H1 (cell line): Measurements from ENCODE around the gene LRBA. TPM values are rescaled to one million over a fixed set of nuclear protein-coding genes. Genes with fewer than 3 reads are reported as not detected.
A peak's percentile ranks its signal among the peaks of the same experiment; 100 is the strongest.

Source experiments
- CTCF ChIA-PET: fragments of 300-600 bp; sonication (Branson Sonifier 250); formaldehyde crosslinking; loops from one replicate; lab custom pipeline; 2021; ENCODE audit not compliant: partially characterized antibody; lab: Charles Lee
- POLR2A ChIA-PET: fragments of 300-600 bp; sonication (Branson Sonifier 250); formaldehyde crosslinking; loops from one replicate; lab custom pipeline; 2021; ENCODE audit warnings: inconsistent platforms; ENCODE audit not compliant: partially characterized antibody; lab: Charles Lee
- DNase-seq, 2 experiments: peaks; one replicate each; pipeline versions ENCODE4 v3.0.0 to v3.0.0-alpha.2; 2010 to 2022; ENCODE audit warnings: low spot score in 2 of 2, low read depth in 1 of 2, mixed read lengths in 1 of 2
- FAIRE-seq: peaks from 2 replicates; lab custom pipeline; 2011; peaks lifted over from hg19 to GRCh38; lab: Jason Lieb, UNC
- H2AFZ ChIP-seq: 2 replicates; pipeline ENCODE4 v1.8.1; 2012; ENCODE audit warnings: low read length, inconsistent platforms
- H2AK5ac ChIP-seq: 2 replicates; pipeline ENCODE4 v1.6.1; 2013; ENCODE audit warnings: low read depth, low read length
- H2BK120ac ChIP-seq: replicated peaks from 2 replicates; pipeline ENCODE3; 2013; ENCODE audit warnings: low read depth, low read length, inconsistent platforms
- H2BK12ac ChIP-seq: 2 replicates; pipeline ENCODE4 v1.6.1; 2013; ENCODE audit warnings: low read depth, low read length
- H2BK15ac ChIP-seq: 2 replicates; pipeline ENCODE4 v1.6.1; 2013; ENCODE audit warnings: low read length
- H2BK20ac ChIP-seq: 2 replicates; pipeline ENCODE4 v1.6.1; 2013; ENCODE audit warnings: low read length
- H2BK5ac ChIP-seq: 2 replicates; pipeline ENCODE4 v1.6.1; 2013; ENCODE audit warnings: low read depth, low read length
- H3K14ac ChIP-seq: 2 replicates; pipeline ENCODE4 v1.6.1; 2013; ENCODE audit warnings: inconsistent platforms; ENCODE audit not compliant: insufficient read length
- H3K18ac ChIP-seq: 2 replicates; pipeline ENCODE4 v1.6.1; 2013; ENCODE audit warnings: low read length; ENCODE audit errors: extremely low read depth
- H3K23ac ChIP-seq: 2 replicates; pipeline ENCODE4 v1.6.1; 2013; ENCODE audit warnings: inconsistent platforms; ENCODE audit not compliant: insufficient read length
- H3K23me2 ChIP-seq: 2 replicates; pipeline ENCODE4 v1.6.1; 2013; ENCODE audit warnings: low read depth, low read length
- H3K27ac ChIP-seq: 2 replicates; pipeline ENCODE4 v1.6.1; 2011; ENCODE audit warnings: low read depth, low read length, inconsistent platforms
- H3K27me3 ChIP-seq, 4 experiments: replicated peaks in 1 of 4; 1 replicate in 1 of 4; 2 replicates in 3 of 4; pipeline versions ENCODE4 v1.6.1 to v1.8.1; 2011 to 2013; ENCODE audit warnings: low read length in 3 of 4, mild to moderate bottlenecking in 3 of 4, inconsistent platforms in 2 of 4, mixed read lengths in 2 of 4, moderate library complexity in 1 of 4; ENCODE audit not compliant: control insufficient read depth in 3 of 4, insufficient read depth in 3 of 4; ENCODE audit errors: extremely low read depth in 1 of 4
- H3K36me3 ChIP-seq, 4 experiments: 2 replicates each; pipeline versions ENCODE4 v1.6.1 to v1.8.1; 2011 to 2013; ENCODE audit warnings: mild to moderate bottlenecking in 4 of 4, low read length in 3 of 4, moderate library complexity in 2 of 4, control low read depth in 1 of 4, inconsistent platforms in 1 of 4; ENCODE audit not compliant: insufficient read depth in 4 of 4, control insufficient read depth in 2 of 4
- H3K4ac ChIP-seq: replicated peaks from 2 replicates; pipeline ENCODE3; 2013; ENCODE audit warnings: low read length, low read depth, mixed read lengths, inconsistent platforms; ENCODE audit not compliant: insufficient read length
- H3K4me1 ChIP-seq, 4 experiments: replicated peaks in 1 of 4; 1 replicate in 1 of 4; 2 replicates in 3 of 4; pipeline versions ENCODE4 v1.6.1 to v1.8.1; 2011 to 2013; ENCODE audit warnings: low read length in 3 of 4, inconsistent platforms in 2 of 4, mixed read lengths in 1 of 4; ENCODE audit not compliant: insufficient read depth in 4 of 4, control insufficient read depth in 3 of 4
- H3K4me2 ChIP-seq, 2 experiments: 2 replicates each; pipeline versions ENCODE4 v1.6.1 to v1.8.1; 2011 to 2013; ENCODE audit warnings: low read depth in 2 of 2, low read length in 2 of 2, control low read depth in 1 of 2, inconsistent platforms in 1 of 2, mild to moderate bottlenecking in 1 of 2; ENCODE audit not compliant: insufficient read depth in 1 of 2
- H3K4me3 ChIP-seq, 4 experiments: fragments of 200-600, 300-600 bp in 1 of 4; sonication (generic), shearing (Covaris generic), sonication (Bioruptor Twin) in 1 of 4; 2 replicates each; pipeline versions ENCODE4 v1.5.1 to v1.8.1; 2011 to 2016; ENCODE audit warnings: low read length in 4 of 4, low read depth in 3 of 4, control low read depth in 2 of 4, inconsistent platforms in 2 of 4, mild to moderate bottlenecking in 2 of 4, mixed read lengths in 1 of 4, moderate library complexity in 1 of 4; ENCODE audit not compliant: insufficient read depth in 2 of 4; ENCODE audit errors: extremely low read depth in 1 of 4
- H3K56ac ChIP-seq: replicated peaks from 2 replicates; pipeline ENCODE3; 2013; ENCODE audit warnings: low read depth, mild to moderate bottlenecking, mixed read lengths, low read length, inconsistent platforms; ENCODE audit not compliant: insufficient read length
- H3K79me1 ChIP-seq: 2 replicates; pipeline ENCODE4 v1.6.1; 2013; ENCODE audit warnings: low read depth, low read length, control low read depth
- H3K79me2 ChIP-seq, 2 experiments: 2 replicates each; pipeline versions ENCODE4 v1.6.1 to v1.8.1; 2012 to 2013; ENCODE audit warnings: low read length in 2 of 2, mild to moderate bottlenecking in 2 of 2, inconsistent platforms in 1 of 2; ENCODE audit not compliant: insufficient read depth in 2 of 2, control insufficient read depth in 1 of 2
- H3K9ac ChIP-seq, 4 experiments: replicated peaks in 1 of 4; 1 replicate in 1 of 4; 2 replicates in 3 of 4; pipeline versions ENCODE4 v1.6.1 to v1.8.1; 2011 to 2013; ENCODE audit warnings: low read depth in 3 of 4, low read length in 3 of 4, control low read depth in 2 of 4, mild to moderate bottlenecking in 2 of 4, moderate library complexity in 2 of 4, inconsistent platforms in 1 of 4; ENCODE audit errors: extremely low read depth in 1 of 4
- H3K9me3 ChIP-seq, 2 experiments: 2 replicates each; pipeline versions ENCODE4 v1.6.1 to v1.8.1; 2012 to 2013; ENCODE audit warnings: mild to moderate bottlenecking in 2 of 2, moderate library complexity in 2 of 2, control low read depth in 1 of 2, inconsistent platforms in 1 of 2, low read depth in 1 of 2, low read length in 1 of 2, mixed read lengths in 1 of 2; ENCODE audit not compliant: insufficient read depth in 2 of 2
- H4K20me1 ChIP-seq, 2 experiments: replicated peaks in 1 of 2; 2 replicates each; pipeline versions ENCODE3 to v1.8.1; 2011 to 2013; ENCODE audit warnings: inconsistent platforms in 2 of 2, low read length in 2 of 2, mild to moderate bottlenecking in 1 of 2; ENCODE audit not compliant: insufficient read depth in 2 of 2, control insufficient read depth in 1 of 2
- H4K5ac ChIP-seq: 2 replicates; pipeline ENCODE4 v1.6.1; 2013; ENCODE audit warnings: low read length, low read depth, mixed read lengths, inconsistent platforms; ENCODE audit not compliant: insufficient read length
- H4K8ac ChIP-seq: 2 replicates; pipeline ENCODE4 v1.8.0; 2013; ENCODE audit warnings: mild to moderate bottlenecking, moderate library complexity, low read length, inconsistent platforms; ENCODE audit not compliant: insufficient read depth; ENCODE audit errors: extremely low read depth
- H4K91ac ChIP-seq: replicated peaks from 2 replicates; pipeline ENCODE3; 2013; ENCODE audit warnings: low read length, mixed read lengths, inconsistent platforms; ENCODE audit not compliant: insufficient read length
- CBX5 ChIP-seq: fragments of 300-800, 300-1000 bp; sonication (generic); IDR thresholded peaks from 2 replicates; pipeline ENCODE4 v1.7.1; 2016; ENCODE audit warnings: antibody characterized with exemption, low read length, low read depth
- CEBPB ChIP-seq: IDR thresholded peaks from 2 replicates; pipeline ENCODE4 v1.6.1; 2012; ENCODE audit warnings: low read depth, low read length
- CHD1 ChIP-seq: IDR thresholded peaks from 2 replicates; pipeline ENCODE4 v1.6.1; 2012; ENCODE audit warnings: low read depth, low read length, improper control_type of control experiment
- HDAC2 ChIP-seq, 2 experiments: fragments of 300-600 bp in 1 of 2; sonication (generic) in 1 of 2; IDR thresholded peaks; 2 replicates each; pipeline ENCODE4 v1.6.1; 2011 to 2012; ENCODE audit warnings: low read depth in 2 of 2, low read length in 2 of 2, mild to moderate bottlenecking in 2 of 2, moderate library complexity in 2 of 2, borderline replicate concordance in 1 of 2, inconsistent platforms in 1 of 2
- JUN ChIP-seq: IDR thresholded peaks from 2 replicates; pipeline ENCODE4 v1.6.1; 2011; ENCODE audit warnings: low read depth, mild to moderate bottlenecking, improper control_type of control experiment, low read length
- NRF1 ChIP-seq: IDR thresholded peaks from 2 replicates; pipeline ENCODE4 v1.6.1; 2011; ENCODE audit warnings: mild to moderate bottlenecking, low read depth, low read length, improper control_type of control experiment
- POU5F1 ChIP-seq: IDR thresholded peaks from 2 replicates; pipeline ENCODE4 v1.6.1; 2011; ENCODE audit warnings: low read depth, mild to moderate bottlenecking, low read length, moderate library complexity
- TCF12 ChIP-seq: IDR thresholded peaks from 2 replicates; pipeline ENCODE4 v1.6.1; 2011; ENCODE audit warnings: low read depth, mild to moderate bottlenecking, low read length
- WGBS, 2 experiments: shearing (Covaris generic) in 1 of 2; methylation state at CpG; one replicate each; pipeline versions ENCODE4 v1.1.6 to v1.1.7; 2013 to 2015; ENCODE audit warnings: low lambda C conversion rate in 2 of 2, mixed read lengths in 2 of 2, inconsistent platforms in 1 of 2, low coverage in 1 of 2, missing lambda C conversion rate in 1 of 2; ENCODE audit not compliant: insufficient replicate concordance in 2 of 2, insufficient coverage in 1 of 2, insufficient read length in 1 of 2; ENCODE audit errors: extremely low coverage in 1 of 2, missing lambda C conversion rate in 1 of 2; 5-methylcytosine and 5-hydroxymethylcytosine counted together
- polyA plus RNA-seq, 7 experiments: library from polyadenylated mRNA; depleted of rRNA in 3 of 7; stranded (reverse) in 5 of 7; unstranded in 2 of 7; fragments of >200 nt in 5 of 7; fragments of 200-250 nt in 2 of 7; gene quantifications; 1 replicate in 5 of 7; 2 replicates in 1 of 7; 4 replicates in 1 of 7; pipeline versions ENCODE4 v1.2.1 to v1.2.3, GENCODE V29; 2011 to 2013; ENCODE audit warnings: missing spikeins in 2 of 7, mixed read lengths in 2 of 7
- total RNA-seq: library from RNA; stranded (reverse); fragmentation: NEBNext Ultra II Directional; extraction: Animal tissue kit (Norgen Biotek cat#: 25700); gene quantifications from 2 replicates; pipeline ENCODE4 v1.2.1, GENCODE V29; 2021

LRBA gene
- total and polyA plus RNA-seq, 2 of the 8 experiments (the other 6 are each of a cell fraction or from before 2014, with no cell fraction given): 54.6 to 83.2 TPM

DNA sequence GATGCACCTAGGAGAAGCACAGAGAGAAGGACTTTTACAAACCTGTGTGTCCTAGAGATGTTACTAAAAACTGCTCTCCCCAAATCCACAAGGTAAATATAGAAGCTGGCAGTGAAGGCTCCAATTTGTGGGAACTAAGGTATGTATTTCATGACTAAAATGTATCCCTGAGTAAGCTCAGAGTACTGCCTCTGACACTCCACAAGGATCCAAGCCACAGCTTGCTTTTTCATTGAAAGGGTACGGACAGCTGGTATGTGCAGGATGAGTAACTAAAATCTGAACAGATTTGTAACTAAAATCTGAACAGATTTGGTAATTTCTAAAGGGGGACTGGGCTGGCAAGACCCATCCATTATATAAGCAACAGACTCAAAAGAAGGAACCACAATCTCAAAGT lies 749.3 kb downstream of the LRBA start:
- no peak overlapping the region for H4K91ac ChIP-seq
- H3K56ac ChIP-seq: no peak overlapping the region
- no peaks in the 10 kb centered on the region for H3K27me3 ChIP-seq
- H3K14ac ChIP-seq: no peak overlapping the region
- no peaks in the 10 kb centered on the region for H3K23me2 ChIP-seq
- H3K9ac ChIP-seq: peak overlapping the region in 1 of 4 experiments; percentile 34; a peak in 1 of 7 replicates
- H2AK5ac ChIP-seq: no peak overlapping the region
- H2BK120ac ChIP-seq: no peak overlapping the region
- no peak overlapping the region for H3K4me2 ChIP-seq
- no peak overlapping the region for H2AFZ ChIP-seq
- peaks cover 0 to 3% (median 0%) of the 10 kb centered on the region in 4 experiments; a peak in 2 of 8 replicates for H3K36me3 ChIP-seq
- H3K79me1 ChIP-seq: no peaks in the 10 kb centered on the region
- H3K18ac ChIP-seq: no peak overlapping the region
- no peaks in the 10 kb centered on the region for H3K79me2 ChIP-seq
- no peak overlapping the region for H4K5ac ChIP-seq
- WGBS, 2 experiments: 79% methylated on average over 1 of the region's 1 CpG; no CpG with 5 or more reads in 1 of the 2 experiments
- no peak overlapping the region for H4K8ac ChIP-seq
- H2BK12ac ChIP-seq: no peak overlapping the region
- H4K20me1 ChIP-seq: no peaks in the 10 kb centered on the region
- DNase-seq: no peak
- H2BK5ac ChIP-seq: no peak overlapping the region
- H2BK20ac ChIP-seq: no peak overlapping the region
- no peak for FAIRE-seq
- no peak overlapping the region for H3K27ac ChIP-seq
- no peak for TF ChIP-seq POU5F1
- TF ChIP-seq HDAC2 (IDR thresholded peaks at IDR 0.05; ENCODE audit: borderline replicate concordance in 1 of 2, low read depth in 2 of 2, low read length in 2 of 2): no peak
- no peak for TF ChIP-seq JUN
- no peak for TF ChIP-seq TCF12
- TF ChIP-seq CBX5: no peak
- no peak for TF ChIP-seq CHD1
- no peak for TF ChIP-seq CEBPB
- no peak for TF ChIP-seq NRF1
- TF ChIP-seq, all 59 proteins: peak for 0
- H2BK15ac ChIP-seq: no peak overlapping the region
- H3K23ac ChIP-seq: no peak overlapping the region
- ChIA-PET POLR2A (no interaction called here), CTCF (interaction anchor here (0.8 to 1.3 kb wide), 3 partner anchors 13 to 552 kb away, joined by 3 to 5 read pairs (median 3); no protein-coding TSS in a partner anchor)
- H3K9me3 ChIP-seq: no peaks in the 10 kb centered on the region
- no peaks in the 10 kb centered on the region; a peak in 1 of 7 replicates for H3K4me1 ChIP-seq
- no peak overlapping the region for H3K4me3 ChIP-seq
- H3K4ac ChIP-seq: no peak overlapping the region
